HG03025 (cell line): ENCODE results near the gene TSPAN5.

Source experiments
- ATAC-seq: cut with Tn5 transposase; IDR thresholded peaks from one replicate; pipeline ENCODE4 v1.9.1; 2021; ENCODE audit warnings: mild to moderate bottlenecking, moderate library complexity; ENCODE audit not compliant: unreplicated experiment, low FRiP score

TSPAN5 gene

GRCh38 chr4:98623126-98623802, 35.1 kb downstream of the TSPAN5 start:
- no peak for ATAC-seq

- ATAC-seq = no peak
Observed at GRCh38 chr4:98620087-98620784, 38.2 kb downstream of the TSPAN5 start.

- ATAC-seq = no peak
Observed at GRCh38 chr4:98619180-98619579, 39.2 kb downstream of the TSPAN5 start.

- no peak for ATAC-seq
Observed at GRCh38 chr4:98618680-98619079, 39.7 kb downstream of the TSPAN5 start.

GRCh38 chr4:98617358-98618047, 40.9 kb downstream of the TSPAN5 start:
- ATAC-seq = no peak

GRCh38 chr4:98615991-98616390, 42.4 kb downstream of the TSPAN5 start:
- ATAC-seq = no peak

GRCh38 chr4:98614662-98615061, 43.7 kb downstream of the TSPAN5 start:
- ATAC-seq = no peak

- no peak for ATAC-seq
Observed at GRCh38 chr4:98614094-98614493, 44.3 kb downstream of the TSPAN5 start.

GRCh38 chr4:98613453-98614075, 44.8 kb downstream of the TSPAN5 start:
- ATAC-seq = no peak

GRCh38 chr4:98612318-98613250, 45.8 kb downstream of the TSPAN5 start:
- ATAC-seq = no peak

- no peak for ATAC-seq
Observed at GRCh38 chr4:98611677-98612317, 46.6 kb downstream of the TSPAN5 start.

- ATAC-seq = no peak
Observed at GRCh38 chr4:98610926-98611676, 47.3 kb downstream of the TSPAN5 start.

- ATAC-seq = no peak
Observed at GRCh38 chr4:98610431-98610830, 48.0 kb downstream of the TSPAN5 start.

- ATAC-seq = no peak
Observed at GRCh38 chr4:98609934-98610333, 48.5 kb downstream of the TSPAN5 start.

- no peak for ATAC-seq
Observed at GRCh38 chr4:98608356-98608755, 50.1 kb downstream of the TSPAN5 start.

GRCh38 chr4:98606894-98607293, 51.5 kb downstream of the TSPAN5 start:
- no peak for ATAC-seq

GRCh38 chr4:98605216-98605615, 53.2 kb downstream of the TSPAN5 start:
- ATAC-seq = no peak

- no peak for ATAC-seq
Observed at GRCh38 chr4:98604723-98605122, 53.7 kb downstream of the TSPAN5 start.
